ENCODE measurements around the gene OR11A1.

OR11A1 gene

GRCh38 chr6:29395331-29395730 lies 61.5 kb downstream of the OR11A1 start, which contains the start of gene OR12D2:
OR12D2 (plus strand) TSS chr6:29395631; CDS start chr6:29396700, 1,069 bp downstream.
- TF ChIP-seq CTCF (IDR thresholded peaks at IDR 0.05): no peak
- Histone ChIP-seq H3K9me3 (no peaks in the 10 kb centered on the region), H3K4me1 (no peaks in the 10 kb centered on the region), H3K27ac (no peak within 1 kb of the TSS), H3K27me3 (no peaks in the 10 kb centered on the region), H3K36me3 (no peaks in the 10 kb centered on the region), H3K4me3 (no peak within 1 kb of the TSS)
- DNase-seq: no peak
- intact Hi-C loops (cut with DNase I; ENCODE audit: low total_unique reads): no loop called here

- Histone ChIP-seq H3K36me3 (no peaks in the 10 kb centered on the region), H3K4me3 (no peak overlapping the region), H3K27me3 (no peaks in the 10 kb centered on the region), H3K9me3 (no peaks in the 10 kb centered on the region), H3K27ac (no peak overlapping the region), H3K4me1 (no peaks in the 10 kb centered on the region)
- intact Hi-C loops (cut with DNase I; ENCODE audit: low total_unique reads): no loop called here
- TF ChIP-seq CTCF (IDR thresholded peaks at IDR 0.05): no peak
- no peak for DNase-seq
Observed at GRCh38 chr6:29388533-29388932, 68.3 kb downstream of the OR11A1 start.

GRCh38 chr6:29376003-29376402 lies 80.9 kb downstream of the OR11A1 start:
- TF ChIP-seq CTCF (IDR thresholded peaks at IDR 0.05): no peak
- DNase-seq: no peak
- Histone ChIP-seq H3K4me1 (no peaks in the 10 kb centered on the region), H3K4me3 (no peak overlapping the region), H3K27me3 (no peaks in the 10 kb centered on the region), H3K36me3 (no peaks in the 10 kb centered on the region), H3K27ac (no peak overlapping the region), H3K9me3 (no peaks in the 10 kb centered on the region)
- intact Hi-C loops (cut with DNase I; ENCODE audit: low total_unique reads): no loop called here
